MCF 10A (cell line): ENCODE results near the gene KCNJ18. TPM values are rescaled to one million over a fixed set of nuclear protein-coding genes. Genes with fewer than 3 reads are reported as not detected.
"Not testable (repeated sequence)": the region's sequence is repeated elsewhere in the genome, so short reads cannot be mapped to it uniquely, and the experiment has no call there.

Source experiments
- BruUV-seq: library from RNA; stranded (reverse); fragments of 400-500 nt; replicated peaks from 2 replicates; lab custom pipeline; 2021; lab: Mats Ljungman, UMichigan
- CTCF ChIA-PET: fragments of 300-600 bp; sonication (Branson Sonifier 250); formaldehyde crosslinking; extraction: SDS; loops from one replicate; lab custom pipeline; 2021; ENCODE audit warnings: antibody characterized with exemption, inconsistent platforms; lab: Yijun Ruan, JAX
- POLR2A ChIA-PET: fragments of 300-600, 350-650 bp; sonication (Branson Sonifier 250); formaldehyde crosslinking; extraction: SDS; loops from one replicate; lab custom pipeline; 2020; ENCODE audit warnings: antibody characterized with exemption, inconsistent platforms; lab: Yijun Ruan, JAX
- DNase-seq: peaks from one replicate; pipeline ENCODE4 v3.0.0-alpha.2; 2018; ENCODE audit not compliant: unreplicated experiment
- H3K27ac Mint-ChIP-seq: one replicate; pipeline ENCODE4 v1.8.0; 2022; ENCODE audit warnings: mild to moderate bottlenecking, low read depth, mixed read lengths; ENCODE audit not compliant: unreplicated experiment
- H3K27me3 Mint-ChIP-seq: one replicate; pipeline ENCODE4 v1.8.0; 2022; ENCODE audit warnings: mixed read lengths; ENCODE audit not compliant: insufficient read depth, unreplicated experiment
- H3K36me3 Mint-ChIP-seq: one replicate; pipeline ENCODE4 v1.8.0; 2022; ENCODE audit warnings: mild to moderate bottlenecking, moderate library complexity, mixed read lengths; ENCODE audit not compliant: insufficient read depth, unreplicated experiment
- H3K4me1 Mint-ChIP-seq: one replicate; pipeline ENCODE4 v1.8.0; 2022; ENCODE audit warnings: mixed read lengths; ENCODE audit not compliant: insufficient read depth, unreplicated experiment
- H3K4me3 Mint-ChIP-seq: one replicate; pipeline ENCODE4 v1.8.0; 2022; ENCODE audit warnings: mild to moderate bottlenecking, moderate library complexity, mixed read lengths; ENCODE audit not compliant: unreplicated experiment
- H3K9me3 Mint-ChIP-seq: one replicate; pipeline ENCODE4 v1.8.0; 2022; ENCODE audit warnings: mixed read lengths; ENCODE audit not compliant: unreplicated experiment
- intact Hi-C: fragments of 100-400 bp; cut with micrococcal nuclease; formaldehyde crosslinking; loops from 2 replicates; pipeline ENCODE4 v1.14.1; 2022
- total RNA-seq: library from RNA; stranded (reverse); gene quantifications from 2 replicates; pipeline ENCODE4 v1.2.3, GENCODE V29; 2022

KCNJ18 gene
- total RNA-seq, 1 experiment from 2014 or later: not detected

- H3K4me1 Mint-ChIP-seq, H3K36me3 Mint-ChIP-seq, H3K4me3 Mint-ChIP-seq, H3K27me3 Mint-ChIP-seq, H3K9me3 Mint-ChIP-seq, intact Hi-C loops, H3K27ac Mint-ChIP-seq, DNase-seq, BruUV-seq, CTCF ChIA-PET: not testable (repeated sequence)
- POLR2A ChIA-PET: interaction anchor here (0.7 kb wide), 1 partner anchor 33 kb away, joined by 3 read pairs; no protein-coding TSS in a partner anchor
Measured at GRCh38 chr17:21720566-21720965, 28.2 kb downstream of the KCNJ18 start.

- CTCF ChIA-PET, intact Hi-C loops, H3K36me3 Mint-ChIP-seq, H3K4me3 Mint-ChIP-seq, DNase-seq, H3K27ac Mint-ChIP-seq, BruUV-seq, H3K4me1 Mint-ChIP-seq, H3K27me3 Mint-ChIP-seq, POLR2A ChIA-PET, H3K9me3 Mint-ChIP-seq: not testable (repeated sequence)
Measured at GRCh38 chr17:21722268-21722667, 29.9 kb downstream of the KCNJ18 start.

GRCh38 chr17:21724216-21725006, 32.1 kb downstream of the KCNJ18 start:
- H3K4me1 Mint-ChIP-seq, intact Hi-C loops, DNase-seq, BruUV-seq, H3K36me3 Mint-ChIP-seq, H3K4me3 Mint-ChIP-seq, H3K27me3 Mint-ChIP-seq, POLR2A ChIA-PET, CTCF ChIA-PET, H3K27ac Mint-ChIP-seq, H3K9me3 Mint-ChIP-seq: not testable (repeated sequence)

GRCh38 chr17:21731076-21731475, 38.8 kb downstream of the KCNJ18 start:
- BruUV-seq, DNase-seq, intact Hi-C loops, H3K4me3 Mint-ChIP-seq, H3K27me3 Mint-ChIP-seq, CTCF ChIA-PET, H3K4me1 Mint-ChIP-seq, H3K27ac Mint-ChIP-seq, H3K36me3 Mint-ChIP-seq: not testable (repeated sequence)
- POLR2A ChIA-PET: interaction anchor here (0.7 kb wide), 1 partner anchor 233 kb away, joined by 3 read pairs; no protein-coding TSS in a partner anchor
- peaks cover 13% of the 10 kb centered on the region for H3K9me3 Mint-ChIP-seq

GRCh38 chr17:21733931-21734330, 41.6 kb downstream of the KCNJ18 start:
- BruUV-seq, H3K4me1 Mint-ChIP-seq, intact Hi-C loops, H3K9me3 Mint-ChIP-seq, H3K27ac Mint-ChIP-seq, H3K36me3 Mint-ChIP-seq, H3K4me3 Mint-ChIP-seq, DNase-seq, POLR2A ChIA-PET, H3K27me3 Mint-ChIP-seq: not testable (repeated sequence)
- CTCF ChIA-PET: interaction anchor here (0.6 to 1.6 kb wide), 2 partner anchors 277 to 455 kb away, joined by 3 to 5 read pairs; no protein-coding TSS in a partner anchor

GRCh38 chr17:21735814-21736213, 43.5 kb downstream of the KCNJ18 start:
- H3K4me3 Mint-ChIP-seq, H3K27ac Mint-ChIP-seq, H3K27me3 Mint-ChIP-seq, BruUV-seq, intact Hi-C loops, CTCF ChIA-PET, POLR2A ChIA-PET, DNase-seq, H3K36me3 Mint-ChIP-seq, H3K4me1 Mint-ChIP-seq: not testable (repeated sequence)
- peaks cover 13% of the 10 kb centered on the region for H3K9me3 Mint-ChIP-seq

GRCh38 chr17:21737015-21737580, 44.8 kb downstream of the KCNJ18 start:
- H3K36me3 Mint-ChIP-seq, DNase-seq, CTCF ChIA-PET, H3K27me3 Mint-ChIP-seq, BruUV-seq, POLR2A ChIA-PET, intact Hi-C loops, H3K9me3 Mint-ChIP-seq, H3K4me1 Mint-ChIP-seq, H3K27ac Mint-ChIP-seq, H3K4me3 Mint-ChIP-seq: not testable (repeated sequence)

- BruUV-seq, H3K4me3 Mint-ChIP-seq, H3K27me3 Mint-ChIP-seq, DNase-seq, CTCF ChIA-PET, H3K4me1 Mint-ChIP-seq, POLR2A ChIA-PET, H3K27ac Mint-ChIP-seq, H3K36me3 Mint-ChIP-seq, intact Hi-C loops: not testable (repeated sequence)
- peaks cover 11% of the 10 kb centered on the region for H3K9me3 Mint-ChIP-seq
Measured at GRCh38 chr17:21738241-21738640, 45.9 kb downstream of the KCNJ18 start.

- DNase-seq, CTCF ChIA-PET, POLR2A ChIA-PET, BruUV-seq, intact Hi-C loops, H3K4me1 Mint-ChIP-seq, H3K27ac Mint-ChIP-seq, H3K4me3 Mint-ChIP-seq, H3K27me3 Mint-ChIP-seq, H3K36me3 Mint-ChIP-seq: not testable (repeated sequence)
- peaks cover 15% of the 10 kb centered on the region for H3K9me3 Mint-ChIP-seq
Measured at GRCh38 chr17:21738877-21739474, 46.7 kb downstream of the KCNJ18 start.
